DOHH2 (cell line): ENCODE data around the gene SPOCK2.
A peak's percentile ranks its signal among the peaks of the same experiment; 100 is the strongest.

Experiments used
- H3F3A ChIP-seq: fragments of 200-600 bp; sonication (generic), shearing (Covaris generic); 2 replicates; pipeline ENCODE4 v1.6.0; 2016; ENCODE audit warnings: antibody characterized with exemption, mild to moderate bottlenecking; ENCODE audit not compliant: control insufficient read depth, insufficient read depth
- H3K27ac ChIP-seq: fragments of 200-600 bp; sonication (generic); 2 replicates; pipeline ENCODE4 v1.5.1; 2014; ENCODE audit warnings: low read depth, mild to moderate bottlenecking, low read length, moderate library complexity
- H3K27me3 ChIP-seq: fragments of 200-600 bp; sonication (generic); 2 replicates; pipeline ENCODE4 v1.6.1; 2014; ENCODE audit warnings: mild to moderate bottlenecking, low read length, mixed read lengths; ENCODE audit not compliant: control insufficient read depth
- H3K36me3 ChIP-seq: fragments of 200-600 bp; sonication (generic); 2 replicates; pipeline ENCODE4 v1.6.1; 2014; ENCODE audit warnings: mild to moderate bottlenecking, low read length, moderate library complexity, mixed read lengths; ENCODE audit not compliant: control insufficient read depth
- H3K4me1 ChIP-seq: fragments of 200-600 bp; sonication (generic); 2 replicates; pipeline ENCODE4 v1.6.1; 2014; ENCODE audit warnings: mild to moderate bottlenecking, low read length, mixed read lengths; ENCODE audit not compliant: control insufficient read depth
- H3K4me2 ChIP-seq: fragments of 200-600 bp; sonication (generic); 2 replicates; pipeline ENCODE4 v1.6.0; 2014; ENCODE audit warnings: mild to moderate bottlenecking, low read length, moderate library complexity
- H3K4me3 ChIP-seq: fragments of 200-600 bp; sonication (generic); 2 replicates; pipeline ENCODE4 v1.5.1; 2014; ENCODE audit warnings: mild to moderate bottlenecking, low read length, mixed read lengths
- H3K79me2 ChIP-seq: fragments of 200-600 bp; sonication (generic); 2 replicates; pipeline ENCODE4 v1.6.1; 2014; ENCODE audit warnings: mild to moderate bottlenecking, low read length, mixed read lengths; ENCODE audit not compliant: control insufficient read depth
- H3K9me2 ChIP-seq: fragments of 200-600 bp; sonication (generic); replicated peaks from 2 replicates; pipeline ENCODE4 v1.6.1; 2014; ENCODE audit warnings: mild to moderate bottlenecking, low read length, mixed read lengths; ENCODE audit not compliant: control insufficient read depth
- H3K9me3 ChIP-seq: fragments of 200-600 bp; sonication (generic); 2 replicates; pipeline ENCODE4 v1.6.1; 2014; ENCODE audit warnings: antibody characterized with exemption, low read length, mixed read lengths; ENCODE audit not compliant: control insufficient read depth, insufficient read depth
- H4K20me1 ChIP-seq: fragments of 200-600 bp; sonication (generic); 2 replicates; pipeline ENCODE4 v1.6.0; 2014; ENCODE audit warnings: low read depth, mild to moderate bottlenecking, antibody characterized with exemption, low read length, moderate library complexity; ENCODE audit not compliant: control insufficient read depth, insufficient read depth
- CTCF ChIP-seq: fragments of 200-600 bp; sonication (generic); IDR thresholded peaks from one replicate; pipeline ENCODE4 v1.5.1; 2014; ENCODE audit warnings: antibody characterized with exemption, mild to moderate bottlenecking, low read depth, low read length; ENCODE audit not compliant: poor library complexity, severe bottlenecking
- EZH2phosphoT487 ChIP-seq: fragments of 200-600 bp; sonication (generic); IDR thresholded peaks from 2 replicates; pipeline ENCODE4 v1.6.1; 2017; ENCODE audit warnings: borderline replicate concordance, mild to moderate bottlenecking, antibody characterized with exemption, low read length, moderate library complexity, mixed read lengths

The SPOCK2 gene

GRCh38 chr10:72088889-72089575 is 681 bp upstream of the SPOCK2 start:
- peaks cover 17% of the 10 kb centered on the region for H3K4me1 ChIP-seq
- H3F3A ChIP-seq = no peaks in the 10 kb centered on the region
- H3K9me2 ChIP-seq = no peaks in the 10 kb centered on the region
- H3K79me2 ChIP-seq = no peaks in the 10 kb centered on the region
- H3K36me3 ChIP-seq = no peaks in the 10 kb centered on the region
- H3K27me3 ChIP-seq = peaks cover 40% of the 10 kb centered on the region
- TF ChIP-seq CTCF = no peak
- no peak for TF ChIP-seq EZH2phosphoT487
- no peaks in the 10 kb centered on the region for H3K9me3 ChIP-seq
- no peak overlapping the region for H3K4me3 ChIP-seq
- H3K27ac ChIP-seq = no peak overlapping the region
- no peak overlapping the region for H3K4me2 ChIP-seq
- H4K20me1 ChIP-seq = no peaks in the 10 kb centered on the region

- Histone ChIP-seq H3K27ac (no peak overlapping the region), H3K9me3 (no peaks in the 10 kb centered on the region), H3K4me1 (peaks cover 17% of the 10 kb centered on the region), H4K20me1 (no peaks in the 10 kb centered on the region), H3K79me2 (no peaks in the 10 kb centered on the region), H3K9me2 (no peaks in the 10 kb centered on the region), H3K4me2 (peak overlapping the region; percentile 79), H3K27me3 (peaks cover 40% of the 10 kb centered on the region), H3K4me3 (peak overlapping the region; percentile 68), H3K36me3 (no peaks in the 10 kb centered on the region), H3F3A (no peaks in the 10 kb centered on the region)
- TF ChIP-seq CTCF = no peak
- peak; percentile 67; the same call in 1 of the 2 replicates for TF ChIP-seq EZH2phosphoT487
These were observed 871 bp downstream of the SPOCK2 start for GRCh38 chr10:72087392-72087968.

GRCh38 chr10:72086466-72087391 is 1.6 kb downstream of the SPOCK2 start:
- Histone ChIP-seq H3K36me3 (no peaks in the 10 kb centered on the region), H3K27ac (no peak overlapping the region), H3F3A (no peaks in the 10 kb centered on the region), H3K4me2 (peak overlapping the region; percentile 79), H3K27me3 (peaks cover 40% of the 10 kb centered on the region), H3K4me3 (peak overlapping the region; percentile 68), H3K79me2 (no peaks in the 10 kb centered on the region), H3K4me1 (peaks cover 17% of the 10 kb centered on the region), H3K9me3 (no peaks in the 10 kb centered on the region), H3K9me2 (no peaks in the 10 kb centered on the region), H4K20me1 (no peaks in the 10 kb centered on the region)
- TF ChIP-seq EZH2phosphoT487 = no peak
- no peak for TF ChIP-seq CTCF
